ENCODE results near the gene TSPAN6. TPM values are rescaled to one million over a fixed set of nuclear protein-coding genes. Genes with fewer than 3 reads are reported as not detected.

TSPAN6 gene
- total RNA-seq, 2 donors from 2014 or later = 7.2 to 13.0 TPM

GRCh38 chrX:100615005-100615404 is 21.6 kb downstream of the TSPAN6 start:
- Histone ChIP-seq H3K36me3 (no peaks in the 10 kb centered on the region), H3K9me3 (no peaks in the 10 kb centered on the region), H3K27me3 (replicated peaks; ENCODE audit: insufficient read depth) (no peaks in the 10 kb centered on the region), H3K4me3 (no peak overlapping the region), H3K4me1 (ENCODE audit: control insufficient read depth in 1 of 2, low read depth in 2 of 2) (no peaks in the 10 kb centered on the region), H3K27ac (no peak overlapping the region)
- no peak for ATAC-seq (ENCODE audit: insufficient number of reproducible peaks, low FRiP score, low read depth)
- no peak for DNase-seq (ENCODE audit: low spot score)
- TF ChIP-seq CTCF (IDR thresholded peaks at IDR 0.05) = no peak

GRCh38 chrX:100611951-100612350 is 24.7 kb downstream of the TSPAN6 start:
- no peaks in the 10 kb centered on the region for H3K36me3 ChIP-seq
- no peak for DNase-seq (ENCODE audit: low spot score)
- no peak overlapping the region for H3K27ac ChIP-seq
- H3K9me3 ChIP-seq = no peaks in the 10 kb centered on the region
- no peak overlapping the region for H3K4me3 ChIP-seq
- H3K4me1 ChIP-seq (ENCODE audit: control insufficient read depth in 1 of 2, low read depth in 2 of 2) = no peaks in the 10 kb centered on the region
- TF ChIP-seq CTCF (IDR thresholded peaks at IDR 0.05) = no peak
- no peaks in the 10 kb centered on the region for H3K27me3 ChIP-seq (replicated peaks; ENCODE audit: insufficient read depth)
- ATAC-seq (ENCODE audit: insufficient number of reproducible peaks, low FRiP score, low read depth) = no peak

DNA sequence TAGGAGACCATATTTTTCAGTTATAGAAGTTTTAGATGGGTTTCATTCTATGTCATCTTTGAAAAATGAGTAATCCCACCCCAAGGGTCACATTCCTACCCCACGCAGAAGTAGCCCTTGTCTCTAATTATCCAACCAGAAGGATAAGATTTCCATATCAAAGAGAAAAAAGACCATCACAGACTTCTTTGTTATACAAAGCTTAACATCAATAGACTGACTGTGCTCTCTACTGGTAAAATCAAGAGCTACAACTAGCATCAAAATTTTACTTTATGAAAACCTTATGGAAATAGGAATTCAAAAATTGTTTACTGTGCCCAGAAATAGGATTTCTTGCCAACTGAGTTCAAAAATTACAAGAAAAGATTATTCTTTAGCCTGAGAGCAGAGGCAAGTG is 27.0 kb downstream of the TSPAN6 start:
- Histone ChIP-seq H3K4me3 (no peak overlapping the region), H3K27ac (no peak overlapping the region), H3K36me3 (no peaks in the 10 kb centered on the region), H3K9me3 (no peaks in the 10 kb centered on the region), H3K4me1 (ENCODE audit: control insufficient read depth in 1 of 2, low read depth in 2 of 2) (no peaks in the 10 kb centered on the region), H3K27me3 (replicated peaks; ENCODE audit: insufficient read depth) (no peaks in the 10 kb centered on the region)
- ATAC-seq (ENCODE audit: insufficient number of reproducible peaks, low FRiP score, low read depth) (no peak), DNase-seq (ENCODE audit: low spot score) (no peak)
- TF ChIP-seq CTCF (IDR thresholded peaks at IDR 0.05) = no peak

DNA sequence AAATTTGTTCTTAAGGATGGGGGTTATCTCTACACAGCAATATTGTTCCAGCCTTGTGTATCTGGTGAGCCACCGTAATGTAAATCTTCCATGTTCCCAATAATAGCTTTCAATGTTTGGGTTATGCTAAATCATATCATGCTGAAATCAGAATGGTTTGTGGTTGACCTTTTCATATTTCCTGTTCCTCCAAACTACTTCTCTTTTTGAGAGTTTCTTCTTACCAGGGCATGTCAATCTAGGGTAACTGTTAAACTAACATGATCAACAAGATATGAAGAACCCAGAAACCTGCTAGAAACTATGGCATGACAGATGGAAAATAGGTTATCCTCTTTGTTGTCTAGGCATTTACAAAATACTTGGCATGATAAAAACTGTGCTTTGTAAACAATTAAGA is 29.9 kb downstream of the TSPAN6 start:
- Histone ChIP-seq H3K4me3 (no peak overlapping the region), H3K4me1 (ENCODE audit: control insufficient read depth in 1 of 2, low read depth in 2 of 2) (no peaks in the 10 kb centered on the region), H3K27me3 (replicated peaks; ENCODE audit: insufficient read depth) (no peaks in the 10 kb centered on the region), H3K9me3 (no peaks in the 10 kb centered on the region), H3K36me3 (no peaks in the 10 kb centered on the region), H3K27ac (no peak overlapping the region)
- DNase-seq (ENCODE audit: low spot score) (no peak), ATAC-seq (ENCODE audit: insufficient number of reproducible peaks, low FRiP score, low read depth) (no peak)
- no peak for TF ChIP-seq CTCF (IDR thresholded peaks at IDR 0.05)

DNA sequence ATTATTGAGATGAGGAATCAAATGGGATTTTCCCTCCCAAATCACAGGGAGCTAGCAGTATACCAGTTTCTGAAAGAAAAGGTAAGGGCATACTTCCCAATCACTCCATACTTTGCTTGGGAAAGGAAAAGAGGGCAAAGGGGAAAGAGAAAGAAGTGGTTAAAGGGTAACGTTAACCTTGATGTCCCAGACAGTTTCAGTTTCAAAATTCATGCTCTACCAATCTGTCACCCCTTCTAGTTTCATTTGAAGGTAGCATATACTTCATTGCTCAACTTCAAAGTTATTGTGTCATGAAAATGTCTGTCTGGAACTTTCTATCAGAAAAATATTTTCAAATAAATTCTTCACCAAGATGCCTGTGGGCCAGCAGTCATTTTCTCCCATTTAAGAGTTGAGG is 35.8 kb downstream of the TSPAN6 start:
- Histone ChIP-seq H3K4me3 (no peak overlapping the region), H3K27me3 (replicated peaks; ENCODE audit: insufficient read depth) (no peaks in the 10 kb centered on the region), H3K9me3 (no peaks in the 10 kb centered on the region), H3K27ac (no peak overlapping the region), H3K4me1 (ENCODE audit: control insufficient read depth in 1 of 2, low read depth in 2 of 2) (no peaks in the 10 kb centered on the region), H3K36me3 (no peaks in the 10 kb centered on the region)
- DNase-seq (ENCODE audit: low spot score) (no peak), ATAC-seq (ENCODE audit: insufficient number of reproducible peaks, low FRiP score, low read depth) (no peak)
- TF ChIP-seq CTCF (IDR thresholded peaks at IDR 0.05) = no peak
